ENCODE data around the gene BLM. TPM values are rescaled to one million over a fixed set of nuclear protein-coding genes. Genes with fewer than 3 reads are reported as not detected.

The BLM gene
- total RNA-seq, 1 experiment from 2014 or later, result 31.8 TPM

GRCh38 chr15:90863987-90864386 lies 146.8 kb downstream of the BLM start:
- Mint-ChIP-seq H3K27ac (ENCODE audit: unreplicated experiment) (no peak overlapping the region), H3K9me3 (ENCODE audit: low read depth, unreplicated experiment) (no peaks in the 10 kb centered on the region), H3K4me3 (ENCODE audit: low read depth, unreplicated experiment) (no peak overlapping the region), H3K27me3 (ENCODE audit: unreplicated experiment) (no peaks in the 10 kb centered on the region), H3K36me3 (ENCODE audit: insufficient read depth, unreplicated experiment) (peaks cover 5% of the 10 kb centered on the region), H3K4me1 (ENCODE audit: low read depth, unreplicated experiment) (peaks cover 46% of the 10 kb centered on the region)
- intact Hi-C loops (cut with micrococcal nuclease; ENCODE audit: unreplicated experiment), result no loop called here
- TF ChIP-seq CTCF (IDR thresholded peaks at IDR 0.05; ENCODE audit: unreplicated experiment), result no peak
- CTCF ChIA-PET, result interaction anchor here (0.5 kb wide), 1 partner anchor 10 kb away, joined by 3 read pairs; no protein-coding TSS in a partner anchor
- BruUV-seq (replicated peaks), result no TSS peak
- DNase-seq, result no peak

- CTCF ChIA-PET, result interaction anchor here (0.5 kb wide), 1 partner anchor 11 kb away, joined by 3 read pairs; no protein-coding TSS in a partner anchor
- no peak for TF ChIP-seq CTCF (IDR thresholded peaks at IDR 0.05; ENCODE audit: unreplicated experiment)
- Mint-ChIP-seq H3K36me3 (ENCODE audit: insufficient read depth, unreplicated experiment) (peaks cover 8% of the 10 kb centered on the region), H3K4me3 (ENCODE audit: low read depth, unreplicated experiment) (no peak overlapping the region), H3K27me3 (ENCODE audit: unreplicated experiment) (no peaks in the 10 kb centered on the region), H3K9me3 (ENCODE audit: low read depth, unreplicated experiment) (no peaks in the 10 kb centered on the region), H3K4me1 (ENCODE audit: low read depth, unreplicated experiment) (peaks cover 46% of the 10 kb centered on the region), H3K27ac (ENCODE audit: unreplicated experiment) (no peak overlapping the region)
- DNase-seq, result no peak
- BruUV-seq (replicated peaks), result no TSS peak
- intact Hi-C loops (cut with micrococcal nuclease; ENCODE audit: unreplicated experiment), result no loop called here
Measured at GRCh38 chr15:90864507-90864906, 147.4 kb downstream of the BLM start.

- H3K27ac Mint-ChIP-seq (ENCODE audit: unreplicated experiment), result no peak overlapping the region
- no peak for TF ChIP-seq CTCF (IDR thresholded peaks at IDR 0.05; ENCODE audit: unreplicated experiment)
- no peak overlapping the region for H3K4me3 Mint-ChIP-seq (ENCODE audit: low read depth, unreplicated experiment)
- H3K27me3 Mint-ChIP-seq (ENCODE audit: unreplicated experiment), result no peaks in the 10 kb centered on the region
- BruUV-seq (replicated peaks), result no TSS peak
- intact Hi-C loops (cut with micrococcal nuclease; ENCODE audit: unreplicated experiment), result no loop called here
- no peaks in the 10 kb centered on the region for H3K9me3 Mint-ChIP-seq (ENCODE audit: low read depth, unreplicated experiment)
- H3K4me1 Mint-ChIP-seq (ENCODE audit: low read depth, unreplicated experiment), result peaks cover 46% of the 10 kb centered on the region
- CTCF ChIA-PET, result no interaction called here
- DNase-seq, result no peak
- peaks cover 20% of the 10 kb centered on the region for H3K36me3 Mint-ChIP-seq (ENCODE audit: insufficient read depth, unreplicated experiment)
Measured at GRCh38 chr15:90865702-90866101, 148.6 kb downstream of the BLM start.

Other genes with a start within 250 kb of the BLM start
- 17.5 and 22.9 TPM in 2 replicates for gene CRTC3, start 187.4 kb upstream of the BLM start, total RNA-seq (2022)
- 61.7 and 76.6 TPM in 2 replicates for gene FURIN, start 151.2 kb downstream of the BLM start, total RNA-seq (2022)
- 1.6 and 1.7 TPM in 2 replicates for gene FES, start 167.2 kb downstream of the BLM start, total RNA-seq (2022)
- 56.1 and 58.5 TPM in 2 replicates for gene MAN2A2, start 186.0 kb downstream of the BLM start, total RNA-seq (2022)
- gene HDDC3, start 215.2 kb downstream of the BLM start, total RNA-seq (2022), result 25.1 and 26.7 TPM in 2 replicates
- gene UNC45A, start 217.9 kb downstream of the BLM start, total RNA-seq (2022), result 66.5 and 66.7 TPM in 2 replicates
- 39.3 and 42.6 TPM in 2 replicates for gene RCCD1, start 237.5 kb downstream of the BLM start, total RNA-seq (2022)

All from Calu3 (cell line).